ENCODE results near the gene RGMA.

RGMA gene

DNA sequence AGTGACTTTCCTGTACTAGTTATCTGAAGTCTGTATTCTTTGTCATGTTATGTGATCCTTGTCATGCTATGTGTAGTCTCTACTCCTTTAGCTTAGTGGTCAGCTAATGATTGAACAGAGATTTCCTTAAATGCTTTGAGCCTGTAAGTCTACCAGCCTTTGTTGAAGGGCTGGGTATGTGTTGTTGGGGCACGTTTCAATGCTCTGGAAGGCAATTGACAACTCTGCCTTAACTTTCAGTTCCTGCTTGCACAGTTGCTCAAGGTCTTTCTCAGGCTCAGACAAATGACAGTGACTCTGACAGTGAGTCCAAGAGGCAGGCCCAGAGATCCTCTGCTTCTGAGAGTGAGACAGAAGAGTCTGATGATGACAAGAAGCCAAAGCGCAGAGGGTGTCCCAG, 99.5 kb downstream of the RGMA start:
- TF ChIP-seq, protein P1, sequence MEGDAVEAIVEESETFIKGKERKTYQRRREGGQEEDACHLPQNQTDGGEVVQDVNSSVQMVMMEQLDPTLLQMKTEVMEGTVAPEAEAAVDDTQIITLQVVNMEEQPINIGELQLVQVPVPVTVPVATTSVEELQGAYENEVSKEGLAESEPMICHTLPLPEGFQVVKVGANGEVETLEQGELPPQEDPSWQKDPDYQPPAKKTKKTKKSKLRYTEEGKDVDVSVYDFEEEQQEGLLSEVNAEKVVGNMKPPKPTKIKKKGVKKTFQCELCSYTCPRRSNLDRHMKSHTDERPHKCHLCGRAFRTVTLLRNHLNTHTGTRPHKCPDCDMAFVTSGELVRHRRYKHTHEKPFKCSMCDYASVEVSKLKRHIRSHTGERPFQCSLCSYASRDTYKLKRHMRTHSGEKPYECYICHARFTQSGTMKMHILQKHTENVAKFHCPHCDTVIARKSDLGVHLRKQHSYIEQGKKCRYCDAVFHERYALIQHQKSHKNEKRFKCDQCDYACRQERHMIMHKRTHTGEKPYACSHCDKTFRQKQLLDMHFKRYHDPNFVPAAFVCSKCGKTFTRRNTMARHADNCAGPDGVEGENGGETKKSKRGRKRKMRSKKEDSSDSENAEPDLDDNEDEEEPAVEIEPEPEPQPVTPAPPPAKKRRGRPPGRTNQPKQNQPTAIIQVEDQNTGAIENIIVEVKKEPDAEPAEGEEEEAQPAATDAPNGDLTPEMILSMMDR (IDR thresholded peaks at IDR 0.05; ENCODE audit: borderline replicate concordance, insufficient read depth, low read depth, low read length) = no peak
- no peak overlapping the region for H3K4me3 ChIP-seq (ENCODE audit: low read depth, low read length)

Measured in GM12875 (cell line).